AG10803 (cell line): ENCODE measurements around the gene MAN1C1.

Experiments
- DNase-seq: peaks from one replicate; pipeline ENCODE4 v3.0.0; 2010; ENCODE audit warnings: low read depth
- H3K4me3 ChIP-seq: 2 replicates; pipeline ENCODE4 v1.5.1; 2011; ENCODE audit warnings: mild to moderate bottlenecking, low read length, control low read depth
- TF ChIP-seq, protein P1 (sequence below): conservative IDR thresholded peaks from 2 replicates; pipeline ENCODE4 v1.5.1; 2011; ENCODE audit warnings: mild to moderate bottlenecking, low read length, control low read depth, inconsistent platforms

MAN1C1 gene

DNA sequence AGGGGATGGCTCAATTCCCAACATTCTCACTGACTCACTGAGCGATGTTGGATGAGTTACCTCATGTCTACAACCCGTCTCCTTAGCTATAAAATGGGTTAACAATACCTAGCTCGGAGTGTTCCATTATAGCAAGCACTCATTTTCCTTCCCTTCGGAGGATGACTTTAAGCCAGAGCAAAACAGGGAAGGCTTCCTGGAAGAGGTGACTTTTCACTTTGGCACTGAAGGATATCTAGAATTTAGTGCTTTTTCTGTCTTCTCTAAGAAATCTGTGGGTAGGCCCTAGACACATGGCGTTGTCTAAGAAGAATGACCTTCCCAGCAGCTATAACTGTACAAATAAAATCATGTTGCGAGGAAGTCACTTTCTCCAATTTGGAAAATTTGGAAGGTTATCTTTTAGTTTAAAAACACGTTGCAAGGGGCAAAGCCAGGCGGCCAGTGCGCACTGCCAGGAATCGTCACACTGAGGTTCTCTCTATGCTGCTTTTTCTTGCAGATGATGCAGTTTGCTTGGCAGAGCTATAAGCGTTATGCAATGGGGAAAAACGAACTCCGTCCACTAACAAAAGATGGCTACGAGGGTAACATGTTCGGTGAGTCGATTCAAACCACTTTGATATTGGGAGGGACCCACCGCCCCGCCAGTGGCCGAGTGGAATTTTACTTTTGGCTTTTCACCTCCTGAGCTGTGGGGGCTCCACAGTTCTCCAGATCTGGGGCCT is 69.5 kb downstream of the MAN1C1 start:
- TF ChIP-seq, protein P1, sequence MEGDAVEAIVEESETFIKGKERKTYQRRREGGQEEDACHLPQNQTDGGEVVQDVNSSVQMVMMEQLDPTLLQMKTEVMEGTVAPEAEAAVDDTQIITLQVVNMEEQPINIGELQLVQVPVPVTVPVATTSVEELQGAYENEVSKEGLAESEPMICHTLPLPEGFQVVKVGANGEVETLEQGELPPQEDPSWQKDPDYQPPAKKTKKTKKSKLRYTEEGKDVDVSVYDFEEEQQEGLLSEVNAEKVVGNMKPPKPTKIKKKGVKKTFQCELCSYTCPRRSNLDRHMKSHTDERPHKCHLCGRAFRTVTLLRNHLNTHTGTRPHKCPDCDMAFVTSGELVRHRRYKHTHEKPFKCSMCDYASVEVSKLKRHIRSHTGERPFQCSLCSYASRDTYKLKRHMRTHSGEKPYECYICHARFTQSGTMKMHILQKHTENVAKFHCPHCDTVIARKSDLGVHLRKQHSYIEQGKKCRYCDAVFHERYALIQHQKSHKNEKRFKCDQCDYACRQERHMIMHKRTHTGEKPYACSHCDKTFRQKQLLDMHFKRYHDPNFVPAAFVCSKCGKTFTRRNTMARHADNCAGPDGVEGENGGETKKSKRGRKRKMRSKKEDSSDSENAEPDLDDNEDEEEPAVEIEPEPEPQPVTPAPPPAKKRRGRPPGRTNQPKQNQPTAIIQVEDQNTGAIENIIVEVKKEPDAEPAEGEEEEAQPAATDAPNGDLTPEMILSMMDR: no peak
- no peak for DNase-seq
- no peak overlapping the region for H3K4me3 ChIP-seq

DNA sequence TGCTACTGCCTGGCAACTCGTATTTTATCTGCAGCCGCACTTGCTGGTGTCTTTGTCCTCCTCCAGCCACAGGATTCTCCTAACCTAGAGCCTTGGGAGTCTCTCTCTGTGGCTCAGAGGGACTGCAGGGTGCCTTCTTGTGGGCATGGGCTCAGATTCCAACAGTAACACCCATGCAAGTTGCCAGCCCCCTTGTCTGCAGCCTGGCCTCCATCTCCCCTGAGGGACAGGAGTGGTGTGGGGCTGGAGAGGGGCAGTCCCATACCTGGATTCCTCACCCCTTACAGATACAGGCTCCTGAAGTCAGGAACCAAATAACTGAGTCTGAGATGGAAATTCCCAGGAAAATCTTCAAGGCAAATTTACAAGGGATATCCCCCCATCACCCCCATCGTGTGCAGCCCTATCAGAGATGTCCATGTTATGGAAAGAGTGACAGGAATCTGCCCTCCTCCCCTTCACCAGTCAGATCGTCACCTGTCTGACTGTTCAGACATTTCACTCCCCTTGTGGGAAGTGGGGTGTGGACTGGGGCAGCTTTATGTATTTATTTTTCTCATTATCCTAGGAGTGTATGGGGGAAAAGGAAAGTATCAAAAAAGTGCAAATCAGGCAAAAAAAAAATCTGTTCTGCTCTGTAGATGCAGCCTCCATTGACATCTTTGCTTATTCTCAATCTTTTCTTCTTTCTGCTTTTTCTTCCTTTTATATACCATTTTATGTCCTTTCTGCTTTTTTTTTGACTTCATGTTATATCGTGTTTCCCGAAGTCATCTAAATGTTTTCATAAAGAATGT is 70.8 kb downstream of the MAN1C1 start:
- TF ChIP-seq, protein P1: no peak
- no peak overlapping the region for H3K4me3 ChIP-seq
- DNase-seq: no peak

DNA sequence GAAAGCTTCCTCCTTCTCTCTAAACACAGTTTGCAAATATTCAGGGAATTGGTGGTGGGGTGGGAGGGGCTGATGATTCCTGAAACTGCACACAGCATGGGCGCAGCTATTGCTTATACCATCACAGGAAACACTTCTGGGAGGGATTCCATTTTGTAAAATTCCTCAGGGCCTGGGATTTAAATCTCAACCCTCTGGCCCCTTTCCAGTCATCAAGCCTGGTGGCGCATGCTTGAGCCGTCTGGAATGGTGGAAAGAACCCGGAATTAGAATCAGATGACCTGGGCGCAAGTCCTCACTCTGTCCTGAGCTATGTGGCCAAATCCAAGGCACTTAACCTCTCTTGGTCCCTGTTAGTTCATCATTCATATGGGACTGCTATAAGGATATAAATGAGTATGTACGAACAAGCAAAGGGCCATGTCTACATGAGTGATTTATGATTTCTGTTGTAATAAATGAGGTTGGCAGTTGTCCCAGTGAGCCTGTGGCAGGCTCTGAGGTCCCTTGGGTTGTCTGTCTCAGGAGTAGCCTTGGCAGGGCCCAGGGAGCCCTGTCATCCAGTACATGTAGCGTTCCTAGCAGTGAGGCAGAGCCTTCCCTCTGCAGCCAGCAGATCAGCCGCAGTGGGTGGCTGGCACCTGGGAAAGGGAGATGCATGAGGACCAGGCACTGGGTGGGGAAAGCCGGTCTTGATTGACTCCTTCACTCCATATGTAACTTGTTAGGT is 72.0 kb downstream of the MAN1C1 start:
- peak; percentile 81 for DNase-seq
- no peak overlapping the region for H3K4me3 ChIP-seq
- TF ChIP-seq, protein P1: no peak

DNA sequence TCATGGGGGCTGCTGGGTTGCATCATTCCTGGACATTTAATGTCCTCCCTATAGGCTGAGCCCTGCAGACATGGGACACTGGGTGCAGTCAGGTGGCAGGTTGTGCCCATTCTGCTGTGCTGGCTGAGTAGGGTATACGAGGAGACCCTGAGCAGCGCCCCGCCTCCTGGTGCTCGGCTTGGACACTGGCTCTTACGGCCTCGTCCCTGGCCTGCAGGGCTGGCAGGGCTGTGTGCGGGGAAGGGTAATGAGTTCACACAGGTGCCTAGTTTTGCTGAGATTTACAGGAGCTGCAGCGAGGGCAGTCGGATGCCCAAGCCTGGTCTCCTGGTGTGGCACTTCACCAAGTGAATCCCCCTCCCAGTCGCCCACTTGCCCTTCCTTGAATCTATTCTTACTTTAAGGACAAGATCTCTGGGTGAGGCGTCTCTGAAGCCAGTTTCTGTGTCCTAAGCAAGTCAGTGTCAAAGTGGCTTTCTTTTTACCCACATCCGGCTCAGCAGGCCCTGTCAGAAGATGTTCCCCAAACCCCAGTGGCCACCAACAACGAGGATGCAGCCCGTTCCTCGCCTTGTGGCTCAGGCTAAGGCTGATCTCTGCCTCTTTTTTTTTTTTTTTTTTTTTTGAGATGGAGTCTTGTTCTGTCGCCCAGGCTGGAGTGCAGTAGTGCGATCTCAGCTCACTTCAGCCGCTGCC is 73.2 kb downstream of the MAN1C1 start:
- H3K4me3 ChIP-seq: no peak overlapping the region
- TF ChIP-seq, protein P1: no peak
- no peak for DNase-seq

DNA sequence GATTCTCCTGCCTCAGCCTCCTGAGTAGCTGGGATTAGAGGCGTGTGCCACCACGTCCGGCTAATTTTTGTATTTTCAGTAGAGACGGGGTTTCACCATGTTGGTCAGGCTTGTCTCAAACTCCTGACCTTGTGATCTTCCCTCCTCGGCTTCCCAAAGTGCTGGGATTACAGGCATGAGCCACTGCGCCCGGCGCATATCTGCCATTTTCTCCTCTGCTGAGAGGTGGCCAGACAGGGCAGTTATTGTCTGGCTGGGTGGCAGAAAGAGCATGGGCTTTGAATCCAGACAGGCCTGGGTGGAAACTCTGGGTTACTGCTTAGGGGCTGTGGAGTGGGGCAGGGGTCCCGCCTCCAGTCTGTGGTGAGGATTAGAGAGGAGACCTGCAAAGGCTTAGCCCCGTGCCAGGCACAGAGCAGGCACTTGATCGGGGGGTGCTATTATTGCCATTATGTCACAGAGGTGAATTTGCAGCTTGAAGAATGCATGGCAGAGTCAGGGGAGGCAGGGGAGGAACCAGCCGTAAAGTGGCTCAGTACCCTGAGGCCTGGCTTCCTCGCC is 73.9 kb downstream of the MAN1C1 start:
- TF ChIP-seq, protein P1: no peak
- no peak for DNase-seq
- no peak overlapping the region for H3K4me3 ChIP-seq

DNA sequence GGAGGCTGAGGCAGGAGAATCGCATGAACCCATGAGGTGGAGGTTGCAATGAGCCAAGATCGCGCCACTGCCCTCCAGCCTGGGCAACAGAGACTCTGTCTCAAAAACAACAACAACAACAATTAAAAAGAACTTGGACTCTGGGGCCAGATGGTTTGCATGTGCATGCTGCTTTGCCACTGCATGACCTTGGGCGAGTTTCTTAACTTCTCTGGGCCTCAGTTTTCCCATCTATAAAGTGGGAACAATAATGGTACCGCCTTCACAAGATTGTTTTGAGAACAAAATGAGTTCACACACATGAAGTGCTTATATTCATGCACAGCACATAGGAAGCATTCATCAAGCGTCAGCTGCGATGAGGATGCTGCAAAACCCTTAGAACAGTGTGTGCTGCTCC is 74.6 kb downstream of the MAN1C1 start:
- TF ChIP-seq, protein P1: no peak

More for the DNA sequence above, 74.6 kb downstream of the MAN1C1 start:
- no peak overlapping the region for H3K4me3 ChIP-seq
- no peak for DNase-seq
